ENCODE measurements around the gene AOPEP.

- TF ChIP-seq, protein P1, sequence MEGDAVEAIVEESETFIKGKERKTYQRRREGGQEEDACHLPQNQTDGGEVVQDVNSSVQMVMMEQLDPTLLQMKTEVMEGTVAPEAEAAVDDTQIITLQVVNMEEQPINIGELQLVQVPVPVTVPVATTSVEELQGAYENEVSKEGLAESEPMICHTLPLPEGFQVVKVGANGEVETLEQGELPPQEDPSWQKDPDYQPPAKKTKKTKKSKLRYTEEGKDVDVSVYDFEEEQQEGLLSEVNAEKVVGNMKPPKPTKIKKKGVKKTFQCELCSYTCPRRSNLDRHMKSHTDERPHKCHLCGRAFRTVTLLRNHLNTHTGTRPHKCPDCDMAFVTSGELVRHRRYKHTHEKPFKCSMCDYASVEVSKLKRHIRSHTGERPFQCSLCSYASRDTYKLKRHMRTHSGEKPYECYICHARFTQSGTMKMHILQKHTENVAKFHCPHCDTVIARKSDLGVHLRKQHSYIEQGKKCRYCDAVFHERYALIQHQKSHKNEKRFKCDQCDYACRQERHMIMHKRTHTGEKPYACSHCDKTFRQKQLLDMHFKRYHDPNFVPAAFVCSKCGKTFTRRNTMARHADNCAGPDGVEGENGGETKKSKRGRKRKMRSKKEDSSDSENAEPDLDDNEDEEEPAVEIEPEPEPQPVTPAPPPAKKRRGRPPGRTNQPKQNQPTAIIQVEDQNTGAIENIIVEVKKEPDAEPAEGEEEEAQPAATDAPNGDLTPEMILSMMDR (IDR thresholded peaks at IDR 0.05) = no peak
- TF ChIP-seq POLR2AphosphoS5 (IDR thresholded peaks at IDR 0.05) = no peak
- TF ChIP-seq POLR2A (IDR thresholded peaks at IDR 0.05) = no peak
- TF ChIP-seq EP300 (IDR thresholded peaks at IDR 0.05) = no peak
Observed at GRCh38 chr9:94960964-94961363, 234.5 kb downstream of the AOPEP start.

All from sigmoid colon (tissue), 4 donors.